Femur (tissue), 1 donor: Measurements from ENCODE around the gene FARP1.
A peak's percentile ranks its signal among the peaks of the same experiment; 100 is the strongest.
"Not testable (repeated sequence)": the region's sequence is repeated elsewhere in the genome, so short reads cannot be mapped to it uniquely, and the experiment has no call there.

Source experiments
- DNase-seq: peaks from one replicate; pipeline ENCODE4 v3.0.0-alpha.2; 2017

The FARP1 gene

DNA sequence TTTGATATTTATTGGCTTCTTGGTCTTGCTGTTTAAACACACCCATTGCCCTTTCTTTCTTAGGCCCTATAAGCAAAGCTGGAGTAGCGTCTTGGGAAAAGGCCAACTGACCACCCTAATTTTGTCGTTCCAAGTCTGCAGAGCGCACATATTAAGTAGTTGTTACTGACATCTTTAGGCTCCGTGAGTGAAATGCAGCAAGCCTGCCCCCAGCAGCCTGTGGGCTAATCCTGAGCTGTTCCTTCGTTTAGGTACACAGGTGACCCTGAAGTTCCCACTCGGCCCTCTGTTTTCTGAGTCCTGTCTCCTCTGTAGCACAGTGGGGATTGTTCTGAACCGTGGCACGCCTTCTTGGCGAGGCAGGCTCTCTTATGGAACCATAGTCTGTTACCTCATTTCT is 263.5 kb downstream of the FARP1 start:
- no peak for DNase-seq

DNA sequence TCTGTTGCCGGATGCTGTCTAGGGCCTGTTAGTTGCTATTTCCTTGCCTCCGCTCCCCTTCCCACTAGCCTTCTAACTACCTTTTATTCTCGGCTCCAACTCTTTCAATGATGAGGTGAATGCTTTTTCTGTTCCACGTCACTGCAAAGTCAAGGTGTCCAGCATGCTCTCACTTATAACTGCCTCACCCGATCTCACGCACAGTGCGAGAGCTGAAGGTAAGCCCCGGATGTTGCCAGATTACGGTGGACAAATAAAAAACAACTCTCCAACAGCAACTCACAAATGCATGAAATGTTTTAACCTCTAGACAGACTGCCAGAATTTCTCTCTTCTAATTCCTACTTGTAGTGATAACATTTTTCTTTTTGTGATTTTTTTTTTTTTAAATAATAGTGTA is 264.1 kb downstream of the FARP1 start:
- DNase-seq, result no peak

DNA sequence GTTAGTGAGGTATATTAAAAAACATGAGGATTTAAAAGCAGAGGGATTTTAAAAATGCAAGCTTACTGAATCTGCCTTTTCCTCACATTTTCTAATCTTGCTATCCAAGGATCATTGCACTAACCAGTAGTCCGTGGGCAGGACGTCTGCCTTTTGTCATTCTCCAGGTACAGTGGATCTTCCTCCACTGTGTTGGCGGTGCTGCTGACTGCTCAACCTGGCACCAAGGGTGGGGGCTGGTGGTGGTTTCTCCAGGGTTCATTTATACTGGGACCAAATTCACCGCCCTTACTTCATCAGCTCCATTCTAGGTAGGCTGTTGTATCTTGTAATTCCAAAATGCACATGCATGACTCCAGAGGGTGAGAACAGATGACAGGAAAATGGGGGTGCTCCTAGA is 264.7 kb downstream of the FARP1 start:
- DNase-seq, result no peak

DNA sequence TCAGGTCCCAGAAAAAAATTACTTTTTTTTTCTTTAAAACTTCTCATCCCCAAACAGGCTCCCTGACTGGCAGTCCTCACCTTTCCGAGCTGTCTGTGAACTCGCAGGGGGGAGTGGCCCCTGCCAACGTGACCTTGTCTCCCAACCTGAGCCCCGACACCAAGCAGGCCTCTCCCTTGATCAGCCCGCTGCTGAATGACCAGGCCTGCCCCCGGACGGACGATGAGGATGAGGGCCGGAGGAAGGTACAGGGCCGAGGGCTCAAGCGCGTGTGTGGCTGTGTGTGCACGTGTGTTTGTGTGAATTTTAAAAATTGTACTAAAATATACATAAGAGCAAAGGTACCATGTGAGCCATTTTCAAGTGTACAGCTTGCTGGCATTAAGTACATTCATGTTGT is 266.4 kb downstream of the FARP1 start:
- DNase-seq, result no peak

DNA sequence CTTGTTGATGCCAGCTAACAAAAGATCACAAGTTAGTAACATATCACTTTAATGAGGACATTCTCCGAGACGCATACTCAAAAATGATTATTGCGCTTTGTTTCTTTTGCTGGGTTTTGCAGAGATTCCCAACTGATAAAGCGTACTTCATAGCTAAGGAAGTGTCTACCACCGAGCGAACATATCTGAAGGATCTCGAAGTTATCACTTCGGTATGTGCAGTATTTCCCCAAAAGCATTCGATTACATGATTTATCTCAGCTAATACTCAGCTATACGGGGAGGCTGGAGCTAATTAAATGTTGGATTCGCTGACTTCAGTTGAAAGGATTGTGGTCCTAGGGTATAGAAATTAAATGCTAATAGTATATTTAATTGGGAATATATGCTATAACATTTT is 267.7 kb downstream of the FARP1 start:
- no peak for DNase-seq

DNA sequence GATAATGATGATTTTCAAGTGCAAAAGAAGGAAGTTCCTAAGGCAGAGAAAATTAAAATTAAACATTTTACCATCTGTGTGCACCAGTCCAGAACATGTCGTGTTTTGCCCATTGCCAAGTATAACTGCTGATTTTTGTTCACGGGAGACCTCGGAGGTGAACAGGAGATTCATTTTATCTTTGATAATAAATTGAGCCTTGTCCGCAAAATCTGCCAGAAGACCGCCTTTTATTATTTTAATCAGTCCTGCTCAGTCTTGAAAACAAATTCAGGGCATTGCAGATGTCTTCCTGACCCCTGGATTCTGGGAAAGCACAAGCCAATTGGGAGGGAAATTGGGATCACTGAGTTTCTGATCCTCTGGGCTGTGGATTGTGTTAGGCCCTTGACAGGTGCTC is 268.1 kb downstream of the FARP1 start:
- DNase-seq, result no peak

DNA sequence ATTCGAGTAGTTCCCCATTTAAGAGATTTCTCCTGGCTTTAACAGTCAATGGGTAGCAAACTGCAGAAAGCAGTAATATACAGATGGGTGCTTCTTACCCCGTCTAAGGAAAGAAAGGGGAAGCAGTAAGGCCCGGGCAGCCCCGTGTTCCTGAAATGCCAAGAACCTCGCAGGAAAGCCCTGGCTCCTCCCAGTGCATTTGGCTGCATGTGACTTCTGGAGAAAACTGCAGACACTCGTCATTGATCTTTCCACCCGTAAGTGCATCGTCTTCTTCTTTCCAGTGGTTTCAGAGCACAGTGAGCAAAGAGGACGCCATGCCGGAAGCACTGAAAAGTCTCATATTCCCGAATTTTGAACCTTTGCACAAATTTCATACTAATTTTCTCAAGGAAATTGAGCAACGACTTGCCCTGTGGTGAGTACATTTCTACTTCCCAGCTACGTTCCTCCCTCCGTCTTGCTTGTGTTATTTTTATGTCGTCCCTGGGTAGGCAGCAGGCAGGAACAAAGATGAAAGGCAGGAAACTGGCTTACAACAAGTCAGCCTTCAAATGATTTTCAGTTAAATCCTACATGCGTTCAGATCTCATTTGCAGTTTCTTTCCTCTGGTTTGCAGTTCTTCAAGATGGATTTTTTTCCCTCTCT is 268.8 kb downstream of the FARP1 start:
- peak; percentile 63 for DNase-seq

DNA sequence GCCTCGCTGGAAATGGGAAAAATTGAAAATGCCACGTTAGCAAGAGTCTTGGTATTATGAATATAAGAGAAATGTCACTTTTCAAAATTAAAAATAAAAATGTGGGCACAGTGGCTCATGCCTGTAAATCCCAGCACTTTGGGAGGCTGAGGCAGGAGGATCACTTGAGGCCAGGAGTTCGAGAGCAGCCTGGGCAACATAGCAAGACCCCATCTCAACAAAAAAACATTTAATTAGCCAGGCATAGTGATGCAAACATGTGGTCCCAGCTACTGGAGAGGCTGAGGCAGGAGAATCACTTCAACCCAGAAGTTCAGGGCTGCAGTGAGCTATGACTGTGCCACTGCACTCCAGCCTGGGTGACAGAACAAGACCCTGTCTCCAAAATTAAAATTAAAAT is 270.4 kb downstream of the FARP1 start:
- not testable (repeated sequence) for DNase-seq

DNA sequence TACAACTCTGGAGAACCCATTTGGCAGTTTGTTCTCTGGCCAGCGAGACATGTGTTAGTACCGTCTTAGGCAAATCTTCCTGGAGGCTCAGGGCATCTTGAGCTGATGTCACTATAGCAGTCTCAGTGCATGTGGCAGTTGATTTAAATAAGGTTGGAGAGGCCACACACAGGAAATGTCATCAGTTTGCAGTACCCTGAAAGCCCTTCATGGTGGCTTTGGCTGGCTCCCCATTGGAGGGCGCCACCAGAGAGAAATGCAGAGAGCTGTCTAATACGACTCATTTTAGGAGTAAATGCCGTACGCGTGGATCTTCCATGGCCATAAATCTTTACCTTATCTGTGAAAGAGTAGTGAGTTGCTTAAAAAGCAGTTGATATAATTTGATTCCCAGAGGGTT is 270.9 kb downstream of the FARP1 start:
- DNase-seq, result no peak

DNA sequence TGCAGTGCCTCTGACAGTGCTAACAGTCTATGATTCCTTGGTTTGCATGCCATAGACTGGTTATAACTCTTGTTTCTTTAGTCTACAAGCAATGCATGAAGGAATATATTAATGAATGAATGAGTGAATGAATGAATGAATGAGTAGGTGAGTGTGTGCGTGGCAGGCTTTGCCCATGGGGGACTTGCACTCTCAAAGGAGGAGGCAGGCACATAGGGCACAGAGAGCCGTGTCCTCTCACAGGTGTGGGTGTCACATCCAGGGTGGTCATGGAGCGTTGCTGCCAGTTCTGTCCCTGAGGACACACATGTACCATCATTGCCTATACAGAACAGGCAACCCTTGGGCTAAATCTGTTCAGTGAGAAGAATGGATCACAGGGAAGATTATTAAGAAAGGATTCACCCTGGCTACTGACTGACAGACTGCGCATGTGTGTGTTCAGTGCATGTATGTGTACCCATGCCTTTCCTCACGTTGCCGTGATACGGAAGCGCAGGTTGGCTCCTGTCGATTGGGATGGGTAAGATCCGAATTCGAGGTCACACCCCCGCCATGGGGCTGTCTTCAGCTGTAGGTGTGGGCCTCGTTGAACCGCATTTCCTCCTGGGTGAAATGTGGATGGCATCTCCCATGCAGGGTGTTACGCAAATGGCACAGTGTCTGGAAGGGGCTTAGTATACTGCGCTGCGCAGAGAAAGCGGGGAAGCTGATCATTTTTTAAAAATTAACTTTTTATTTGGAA is 272.6 kb downstream of the FARP1 start:
- no peak for DNase-seq

DNA sequence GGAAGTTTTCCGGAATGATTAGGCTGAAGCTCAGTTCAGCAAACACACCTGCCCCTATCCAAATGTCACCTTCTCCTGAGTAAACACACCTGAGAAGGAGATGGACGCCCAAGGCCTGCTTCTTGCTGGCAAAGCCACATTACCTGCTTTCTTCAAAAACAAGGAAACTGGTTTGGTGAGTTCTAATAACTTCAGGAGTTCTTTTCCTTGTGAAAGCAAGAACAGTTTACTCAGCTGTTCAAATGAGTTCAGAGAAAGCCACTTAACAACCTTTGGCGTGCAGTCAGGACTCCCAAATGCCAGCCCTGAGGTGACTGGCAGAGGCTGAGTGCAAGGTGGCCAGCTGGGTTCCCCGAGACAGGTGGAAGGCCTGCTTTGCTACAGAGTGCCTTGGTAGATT is 273.5 kb downstream of the FARP1 start:
- no peak for DNase-seq

DNA sequence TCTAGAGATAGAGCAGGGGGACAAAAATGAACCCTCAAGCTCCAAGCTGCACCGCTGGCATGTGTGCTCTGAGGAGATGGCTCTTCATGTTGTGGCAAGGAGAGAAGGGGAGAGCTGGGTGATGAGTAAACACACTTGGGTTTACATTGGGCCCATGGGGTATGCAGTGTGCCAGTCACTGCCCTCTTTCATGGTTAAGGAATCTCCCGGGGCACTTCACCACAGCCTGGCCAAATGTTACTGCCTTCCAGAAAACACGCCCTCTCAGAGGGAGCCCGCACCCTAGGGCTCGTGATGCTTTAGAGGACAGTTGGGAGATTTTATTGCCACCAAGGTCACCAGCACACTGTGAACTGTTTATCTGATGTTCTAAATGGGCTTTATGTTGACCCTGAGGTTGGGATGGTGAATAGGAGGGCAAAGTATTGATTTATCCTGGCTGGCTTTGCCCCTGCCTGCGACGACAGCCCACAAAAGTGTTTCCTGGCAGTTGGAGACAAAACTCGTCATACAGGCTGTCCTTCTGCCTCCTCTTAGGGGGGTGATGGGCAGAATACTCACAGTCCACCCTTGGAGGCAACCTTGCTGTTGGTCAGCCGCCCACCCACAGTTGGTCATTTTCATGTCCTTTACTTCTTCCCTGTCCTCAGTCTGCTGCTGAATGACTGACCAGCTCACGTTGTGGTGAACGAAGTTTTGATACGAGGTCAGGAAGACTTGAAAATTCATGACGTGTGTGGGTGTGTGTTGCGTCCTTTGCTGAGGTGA is 277.1 kb downstream of the FARP1 start:
- DNase-seq, result no peak

DNA sequence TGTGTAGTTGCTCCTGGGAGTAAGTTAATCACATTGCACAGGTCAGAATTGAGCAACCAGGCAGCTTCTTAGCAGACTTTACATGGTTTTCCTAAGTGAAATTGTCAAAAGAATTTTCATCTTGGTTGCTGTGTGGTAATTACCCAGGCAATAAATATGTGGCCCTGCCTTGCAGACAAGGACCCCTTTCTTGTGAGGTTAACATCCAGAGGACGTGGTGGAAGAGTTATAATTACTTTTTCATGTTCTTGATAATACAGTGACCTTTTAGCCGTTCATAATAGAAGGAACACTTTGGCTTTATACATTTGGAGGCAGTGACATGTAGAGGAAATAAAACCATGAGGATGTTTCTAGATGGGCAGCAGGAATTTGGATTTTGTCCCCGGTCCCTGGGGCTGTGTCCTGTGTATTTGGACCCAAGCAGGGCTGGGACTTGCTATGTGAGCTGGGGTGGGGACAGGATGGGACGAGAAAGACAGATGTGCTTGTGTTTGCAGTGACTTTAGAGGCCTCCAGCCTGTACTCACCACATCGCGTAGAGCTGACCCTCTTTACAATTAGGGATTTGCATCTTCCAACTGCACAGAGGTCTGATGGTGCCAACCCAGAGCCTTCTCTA is 277.8 kb downstream of the FARP1 start:
- no peak for DNase-seq

DNA sequence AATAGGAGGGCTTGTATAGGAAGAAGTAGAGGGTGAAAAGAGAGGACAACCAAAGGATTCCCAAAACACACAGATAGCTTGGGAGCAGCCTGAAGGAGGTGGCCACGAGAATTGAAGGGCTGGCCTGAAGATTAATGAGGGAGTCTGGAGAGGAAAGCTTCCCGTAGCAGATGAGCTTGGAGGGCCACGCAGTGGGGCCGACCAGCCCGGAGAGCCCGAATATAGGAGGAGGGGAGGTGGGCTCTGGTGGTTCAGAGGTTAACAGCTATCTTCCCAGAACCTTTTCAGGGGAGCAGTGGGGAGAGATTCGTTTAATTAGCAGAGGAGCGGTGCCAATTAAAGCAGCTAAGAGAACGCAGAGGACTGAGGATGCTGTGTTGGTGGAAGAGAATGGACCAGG is 279.2 kb downstream of the FARP1 start:
- DNase-seq, result peak; percentile 3

DNA sequence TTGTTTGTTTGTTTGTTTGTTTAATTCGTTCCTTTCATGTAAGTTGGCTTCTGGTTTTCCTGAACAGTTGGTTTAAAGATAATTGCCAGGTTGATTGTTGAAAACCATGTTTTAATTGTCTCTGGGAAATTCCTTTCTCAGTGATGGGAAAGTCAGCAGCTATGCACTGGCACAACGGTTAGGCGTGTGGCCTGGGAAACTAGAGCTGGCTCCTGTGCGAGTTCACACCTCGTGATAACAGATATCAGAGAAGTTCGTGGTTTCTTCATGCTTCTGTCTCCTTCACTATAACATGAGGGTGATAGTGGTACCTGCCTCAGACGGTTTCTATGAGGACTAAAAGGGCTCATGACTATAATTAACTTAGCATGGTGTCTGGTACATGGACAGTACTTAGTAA is 280.5 kb downstream of the FARP1 start:
- DNase-seq, result no peak

DNA sequence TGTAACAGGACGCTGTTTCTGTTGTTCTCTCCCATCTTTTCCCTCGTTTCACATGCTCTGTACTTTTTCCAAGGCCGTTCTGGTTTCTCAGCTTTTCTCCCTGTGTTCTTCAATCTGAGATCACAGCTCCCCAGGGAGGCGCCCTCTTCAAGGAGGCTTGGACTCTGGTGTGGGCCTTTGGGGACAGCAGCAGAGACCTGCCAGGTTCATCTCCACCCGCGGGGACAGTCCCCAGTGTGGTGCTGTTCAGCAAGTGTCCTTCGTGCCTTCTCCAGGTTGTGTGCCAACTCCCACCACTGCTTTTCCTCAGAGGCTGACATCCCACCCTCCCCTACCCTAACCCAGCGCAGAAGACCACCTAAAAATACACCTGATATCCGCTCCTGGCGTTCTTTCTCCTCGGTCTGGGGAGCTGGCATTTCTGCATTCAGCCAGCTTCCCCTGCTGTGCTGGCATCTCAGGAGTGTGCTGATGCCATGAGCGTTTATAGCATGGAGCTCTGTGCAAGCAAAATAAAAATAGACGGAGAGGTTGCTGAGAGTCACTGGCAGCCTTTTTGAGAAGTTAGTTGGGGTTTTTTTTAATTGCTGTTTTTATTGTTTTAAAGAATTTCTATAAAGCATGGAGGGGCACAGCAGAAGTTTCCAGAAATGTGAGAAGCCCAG is 284.6 kb downstream of the FARP1 start:
- no peak for DNase-seq

DNA sequence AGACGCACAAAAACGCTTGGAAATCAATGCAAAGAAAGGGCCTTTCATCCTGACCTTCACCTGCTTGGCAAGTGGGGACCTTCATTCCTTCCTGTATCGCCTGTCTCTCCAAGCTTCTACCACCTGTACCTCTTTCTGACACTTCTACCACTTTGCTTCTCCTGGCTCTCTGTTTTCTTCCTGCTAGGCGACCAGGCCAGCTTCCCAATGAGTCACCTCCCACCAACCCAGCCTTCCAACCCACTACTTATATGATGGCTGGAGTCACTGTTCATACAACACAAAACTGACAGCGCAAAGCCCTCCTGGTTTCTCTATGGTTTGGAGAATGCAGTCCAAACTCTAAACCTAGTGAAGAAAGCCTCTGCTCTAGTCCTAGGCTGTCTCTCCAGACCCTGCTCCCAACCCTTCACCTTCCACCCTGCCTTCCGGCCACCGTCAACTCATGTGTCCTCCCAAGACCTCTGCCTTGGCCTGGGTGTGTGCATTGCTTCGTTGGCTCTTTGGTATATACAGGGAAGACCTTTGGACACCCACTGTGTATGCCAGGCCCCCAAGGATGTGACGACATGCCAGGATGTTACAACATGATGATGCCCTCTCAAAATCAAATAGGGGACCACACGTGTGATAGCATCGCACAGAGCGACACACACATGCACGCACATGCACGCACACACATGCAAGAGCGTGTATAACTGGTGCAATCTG is 285.5 kb downstream of the FARP1 start:
- DNase-seq, result no peak

DNA sequence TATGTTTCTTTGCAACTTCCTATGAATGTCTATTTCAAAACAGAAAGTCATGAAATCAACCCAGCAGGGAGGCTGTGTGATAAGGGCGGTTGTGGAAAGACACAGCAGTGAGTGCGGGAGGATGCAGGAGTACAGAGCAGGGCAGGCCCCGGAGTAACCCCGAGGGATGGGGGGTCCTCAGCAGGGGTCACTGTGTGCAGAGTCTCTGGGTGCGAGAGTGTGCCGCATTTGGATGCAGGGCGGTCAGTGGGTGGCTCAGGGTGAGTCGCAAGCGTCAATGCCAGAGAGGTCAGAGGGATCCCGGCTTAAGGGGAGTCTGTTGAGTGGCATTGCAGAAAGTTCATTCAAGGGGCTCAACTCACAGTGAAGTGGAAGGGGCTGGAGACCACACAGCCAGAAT is 286.2 kb downstream of the FARP1 start:
- no peak for DNase-seq

DNA sequence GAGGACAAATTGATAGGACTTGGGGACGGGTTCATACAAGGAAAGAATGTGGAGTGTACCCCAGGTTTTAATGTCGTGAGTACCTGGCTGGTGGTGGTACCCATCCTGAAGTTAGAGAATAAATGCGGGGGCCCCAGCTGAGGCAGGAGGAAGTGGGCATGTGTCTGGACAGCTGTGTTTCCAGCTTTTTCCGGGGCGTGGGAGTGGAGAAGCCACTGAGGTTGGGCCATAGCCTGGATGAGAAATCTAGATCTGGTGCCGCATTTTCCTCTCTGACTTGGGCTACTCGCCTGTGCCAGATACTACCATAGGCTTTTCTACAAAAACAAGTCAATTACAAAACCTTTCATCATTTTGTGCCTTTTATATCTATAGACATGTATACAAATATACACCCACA is 286.6 kb downstream of the FARP1 start:
- no peak for DNase-seq

DNA sequence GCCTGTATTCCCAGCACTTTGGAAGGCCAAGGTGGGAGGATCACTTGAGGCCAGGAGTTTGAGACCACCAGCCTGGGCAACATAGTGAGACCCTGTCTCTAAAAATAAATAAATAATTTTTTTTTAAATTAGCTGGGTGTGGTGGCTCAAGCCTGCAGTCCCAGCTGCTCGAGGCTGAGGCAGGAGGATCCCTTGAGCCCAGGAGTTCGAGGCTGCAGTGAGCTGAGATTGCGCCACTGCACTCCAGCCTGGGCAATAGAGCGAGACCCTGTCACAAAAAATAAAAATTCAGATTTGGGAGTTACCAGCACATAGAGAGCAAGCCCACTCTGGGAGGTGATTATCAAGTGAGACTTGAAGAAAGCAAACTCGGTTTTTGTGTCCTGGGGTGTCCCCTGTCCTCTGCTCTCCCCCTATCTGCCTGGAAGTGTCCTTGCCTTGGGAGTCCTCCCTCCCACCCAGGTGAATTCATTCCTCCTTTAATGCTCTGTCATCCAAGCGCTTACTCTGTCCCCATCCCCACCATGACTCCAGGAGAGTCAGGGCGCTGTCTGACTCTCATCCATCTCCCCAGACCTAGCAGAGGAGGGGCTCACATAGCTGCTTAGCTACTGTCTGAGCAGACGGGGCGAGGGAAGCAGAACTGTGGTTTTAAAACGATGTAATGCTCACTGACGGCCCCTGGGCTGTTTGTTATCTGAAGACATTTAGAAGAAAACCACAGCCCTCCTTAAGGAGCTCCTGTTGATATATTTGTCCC is 287.3 kb downstream of the FARP1 start:
- DNase-seq, result no peak

DNA sequence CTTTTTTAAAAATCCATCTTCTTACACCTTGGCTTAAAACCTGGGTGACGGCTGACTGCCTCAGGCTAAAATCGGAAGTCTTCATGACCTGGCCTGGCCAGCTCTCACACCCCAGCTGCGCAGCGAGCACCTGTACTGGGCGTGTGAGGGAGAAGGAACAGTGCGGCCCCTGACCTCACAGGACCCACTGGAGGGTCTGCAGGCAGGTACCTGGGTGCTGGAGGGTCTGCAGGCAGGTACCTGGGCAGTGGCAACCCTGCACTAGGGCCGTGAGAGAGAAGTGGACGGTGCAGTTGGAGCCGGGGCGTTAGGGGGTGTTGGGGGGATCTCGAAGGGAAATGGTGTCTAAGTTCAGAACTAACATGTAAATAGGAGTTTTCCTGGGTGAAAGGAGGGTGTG is 289.7 kb downstream of the FARP1 start:
- DNase-seq, result no peak

DNA sequence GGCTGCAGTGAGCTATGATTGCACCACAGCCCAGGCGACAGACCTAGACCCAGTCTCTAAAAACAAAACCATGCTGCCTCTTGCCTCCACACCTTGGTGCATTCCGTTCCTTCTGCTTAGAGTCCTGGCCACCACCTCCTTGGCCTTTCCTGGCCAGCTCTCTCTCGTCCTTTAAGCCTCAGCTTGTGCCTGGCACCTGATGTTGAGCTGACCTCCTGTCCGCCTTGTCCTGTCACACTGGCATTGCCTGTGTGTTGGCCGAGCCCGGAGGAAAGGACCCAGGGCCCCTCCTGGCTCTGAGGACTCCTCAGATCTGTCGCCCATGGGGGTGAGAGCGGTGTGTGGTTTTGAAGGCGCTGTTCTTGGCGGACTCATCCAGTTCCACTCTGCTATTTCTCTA is 290.8 kb downstream of the FARP1 start:
- no peak for DNase-seq
